ENCODE measurements around the gene INTS11.

DNA sequence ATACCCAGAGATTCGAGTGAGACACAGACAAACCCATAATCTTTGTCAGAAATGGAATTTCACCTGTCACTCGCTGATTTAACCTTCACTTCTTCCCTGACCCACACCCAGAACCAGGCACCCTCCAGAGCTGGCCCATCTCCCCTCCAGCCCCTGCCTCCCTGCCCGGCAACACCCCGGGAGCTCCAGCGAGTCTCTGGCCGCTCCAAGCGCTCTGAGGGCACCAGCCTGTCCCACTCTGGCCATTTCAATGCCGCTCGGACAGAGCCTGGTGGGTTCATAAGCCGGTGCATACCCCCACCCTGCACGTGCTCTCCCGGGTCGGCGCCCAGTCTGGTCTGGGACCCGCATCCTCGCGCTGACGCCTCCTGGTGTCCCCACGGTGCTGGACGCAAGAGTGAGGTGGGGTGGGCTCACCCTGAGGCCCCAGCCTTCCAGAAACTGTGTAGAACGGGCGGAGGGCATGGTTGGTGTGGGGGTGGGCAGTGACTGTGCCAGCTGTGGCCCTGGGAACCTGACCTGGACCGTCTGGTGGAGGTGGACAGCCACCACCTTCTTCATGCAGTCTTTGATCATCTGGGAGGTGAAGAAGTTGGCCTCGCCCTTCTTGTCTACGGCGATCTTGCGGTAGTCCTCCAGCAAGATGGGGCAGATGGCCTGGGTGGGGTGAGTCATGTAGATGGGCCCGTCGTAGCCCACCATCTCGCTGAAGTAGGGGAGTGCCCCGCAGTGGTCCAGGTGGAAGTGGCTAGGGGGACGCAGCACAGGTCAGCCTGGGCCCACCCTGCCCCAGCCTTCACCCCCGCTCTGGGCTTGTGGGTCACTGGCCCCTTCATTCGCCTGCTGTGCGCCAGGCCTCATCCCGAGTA is 5.4 kb downstream of the INTS11 start:
- TF ChIP-seq, protein P1, sequence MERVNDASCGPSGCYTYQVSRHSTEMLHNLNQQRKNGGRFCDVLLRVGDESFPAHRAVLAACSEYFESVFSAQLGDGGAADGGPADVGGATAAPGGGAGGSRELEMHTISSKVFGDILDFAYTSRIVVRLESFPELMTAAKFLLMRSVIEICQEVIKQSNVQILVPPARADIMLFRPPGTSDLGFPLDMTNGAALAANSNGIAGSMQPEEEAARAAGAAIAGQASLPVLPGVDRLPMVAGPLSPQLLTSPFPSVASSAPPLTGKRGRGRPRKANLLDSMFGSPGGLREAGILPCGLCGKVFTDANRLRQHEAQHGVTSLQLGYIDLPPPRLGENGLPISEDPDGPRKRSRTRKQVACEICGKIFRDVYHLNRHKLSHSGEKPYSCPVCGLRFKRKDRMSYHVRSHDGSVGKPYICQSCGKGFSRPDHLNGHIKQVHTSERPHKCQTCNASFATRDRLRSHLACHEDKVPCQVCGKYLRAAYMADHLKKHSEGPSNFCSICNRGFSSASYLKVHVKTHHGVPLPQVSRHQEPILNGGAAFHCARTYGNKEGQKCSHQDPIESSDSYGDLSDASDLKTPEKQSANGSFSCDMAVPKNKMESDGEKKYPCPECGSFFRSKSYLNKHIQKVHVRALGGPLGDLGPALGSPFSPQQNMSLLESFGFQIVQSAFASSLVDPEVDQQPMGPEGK (CRISPR knock-in tag; IDR thresholded peaks at IDR 0.05; ENCODE audit: borderline replicate concordance), result no peak
- no peak for TF ChIP-seq ZFP3 (CRISPR knock-in tag; IDR thresholded peaks at IDR 0.05)
- TF ChIP-seq BACH2 (CRISPR knock-in tag; IDR thresholded peaks at IDR 0.05; ENCODE audit: borderline replicate concordance), result no peak
- no peak for TF ChIP-seq ZFP30 (CRISPR knock-in tag; IDR thresholded peaks at IDR 0.05)
- TF ChIP-seq ZC3H10 (CRISPR knock-in tag; IDR thresholded peaks at IDR 0.05), result no peak
- no peak for TF ChIP-seq ZNF8 (CRISPR knock-in tag; IDR thresholded peaks at IDR 0.05)
- TF ChIP-seq, protein P2, sequence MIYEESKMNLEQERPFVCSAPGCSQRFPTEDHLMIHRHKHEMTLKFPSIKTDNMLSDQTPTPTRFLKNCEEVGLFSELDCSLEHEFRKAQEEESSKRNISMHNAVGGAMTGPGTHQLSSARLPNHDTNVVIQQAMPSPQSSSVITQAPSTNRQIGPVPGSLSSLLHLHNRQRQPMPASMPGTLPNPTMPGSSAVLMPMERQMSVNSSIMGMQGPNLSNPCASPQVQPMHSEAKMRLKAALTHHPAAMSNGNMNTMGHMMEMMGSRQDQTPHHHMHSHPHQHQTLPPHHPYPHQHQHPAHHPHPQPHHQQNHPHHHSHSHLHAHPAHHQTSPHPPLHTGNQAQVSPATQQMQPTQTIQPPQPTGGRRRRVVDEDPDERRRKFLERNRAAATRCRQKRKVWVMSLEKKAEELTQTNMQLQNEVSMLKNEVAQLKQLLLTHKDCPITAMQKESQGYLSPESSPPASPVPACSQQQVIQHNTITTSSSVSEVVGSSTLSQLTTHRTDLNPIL (CRISPR knock-in tag; IDR thresholded peaks at IDR 0.05; ENCODE audit: low read depth), result no peak
- TF ChIP-seq OSR1 (CRISPR knock-in tag; IDR thresholded peaks at IDR 0.05), result no peak
- TF ChIP-seq TSHZ2 (CRISPR knock-in tag; IDR thresholded peaks at IDR 0.05), result no peak
- no peak for TF ChIP-seq PPARA (CRISPR knock-in tag; IDR thresholded peaks at IDR 0.05; ENCODE audit: borderline replicate concordance)
- no peak for TF ChIP-seq ISL1 (CRISPR knock-in tag; IDR thresholded peaks at IDR 0.05)
